ENCODE results near the gene BRMS1L.
"Not testable (repeated sequence)": the region's sequence is repeated elsewhere in the genome, so short reads cannot be mapped to it uniquely, and the experiment has no call there.

The BRMS1L gene

DNA sequence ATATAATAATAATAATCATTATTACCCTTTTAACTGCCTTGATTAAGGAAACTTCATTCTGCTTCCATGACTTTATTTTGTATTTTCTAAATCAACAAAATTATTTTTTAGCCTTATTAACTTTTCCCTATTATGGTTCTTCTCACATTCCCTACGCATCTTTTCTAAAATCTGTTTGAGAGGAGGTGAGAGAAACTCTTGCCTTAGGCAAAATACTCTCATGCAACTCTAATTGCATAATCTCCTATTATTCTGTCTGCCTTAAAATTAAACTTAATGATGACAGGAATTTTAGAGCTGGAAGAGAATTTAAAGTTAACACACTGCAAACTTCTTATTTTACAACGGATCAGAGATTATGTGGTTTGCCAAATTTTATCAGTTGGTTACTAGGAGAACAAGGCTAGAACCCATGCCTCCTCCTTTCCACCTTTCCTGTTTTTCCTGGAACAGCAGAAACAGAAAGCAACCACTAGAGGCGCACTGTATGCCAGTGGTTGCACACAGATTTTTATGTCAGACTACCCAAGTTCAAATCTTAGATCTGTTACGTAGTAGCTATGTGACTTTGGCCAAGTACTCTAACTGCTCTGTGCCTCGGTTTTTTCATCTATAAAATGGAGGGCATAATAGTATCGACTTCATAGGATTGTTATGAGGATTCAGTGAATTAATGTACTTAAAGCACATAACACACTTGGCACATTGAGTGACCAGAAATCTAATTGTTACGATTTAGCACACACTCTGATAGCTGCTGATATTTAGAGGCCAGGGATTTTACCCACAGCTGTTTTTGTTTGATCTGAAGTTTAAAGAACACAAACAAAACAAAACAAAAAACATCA lies 4.3 kb upstream of the BRMS1L start:
- DNase-seq, result no peak

- no peak for DNase-seq
Measured at GRCh38 chr14:35822501-35822900, 3.6 kb upstream of the BRMS1L start.

DNA sequence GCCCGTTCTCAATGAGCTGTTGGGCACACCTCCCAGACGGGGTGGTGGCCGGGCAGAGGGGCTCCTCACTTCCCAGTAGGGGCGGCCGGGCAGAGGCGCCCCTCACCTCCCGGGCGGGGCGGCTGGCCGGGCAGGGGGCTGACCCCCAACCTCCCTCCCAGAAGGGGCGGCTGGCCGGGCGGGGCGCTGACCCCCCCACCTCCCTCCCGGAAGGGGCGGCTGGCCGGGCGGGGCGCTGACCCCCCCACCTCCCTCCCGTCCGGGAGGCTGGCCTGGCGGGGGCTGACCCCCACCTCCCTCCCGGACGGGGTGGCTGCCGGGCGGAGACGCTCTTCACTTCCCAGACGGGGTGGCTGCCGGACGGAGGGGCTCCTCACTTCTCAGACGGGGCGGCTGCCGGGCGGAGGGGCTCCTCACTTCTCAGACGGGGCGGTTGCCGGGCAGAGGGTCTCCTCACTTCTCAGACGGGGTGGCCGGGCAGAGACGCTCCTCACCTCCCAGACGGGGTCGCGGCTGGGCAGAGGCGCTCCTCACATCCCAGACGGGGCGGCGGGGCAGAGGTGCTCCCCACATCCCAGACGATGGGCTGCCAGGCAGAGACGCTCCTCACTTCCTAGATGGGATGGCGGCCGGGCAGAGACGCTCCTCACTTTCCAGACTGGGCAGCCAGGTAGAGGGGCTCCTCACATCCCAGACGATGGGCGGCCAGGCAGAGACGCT lies 1.5 kb upstream of the BRMS1L start:
- not testable (repeated sequence) for DNase-seq

DNA sequence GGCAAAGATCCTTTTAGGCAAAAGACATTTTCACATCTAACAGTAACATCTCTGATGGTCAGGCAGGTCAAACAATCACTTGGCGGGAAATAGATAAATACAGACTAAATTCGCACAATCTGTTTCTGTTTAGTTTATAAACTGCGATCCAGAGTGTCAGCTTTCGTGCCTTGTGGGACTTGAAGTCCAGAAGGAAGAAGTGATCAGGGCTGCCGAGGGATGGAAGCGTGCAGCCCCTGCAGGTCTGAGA lies 245 bp upstream of the BRMS1L start:
- DNase-seq, result no peak

DNA sequence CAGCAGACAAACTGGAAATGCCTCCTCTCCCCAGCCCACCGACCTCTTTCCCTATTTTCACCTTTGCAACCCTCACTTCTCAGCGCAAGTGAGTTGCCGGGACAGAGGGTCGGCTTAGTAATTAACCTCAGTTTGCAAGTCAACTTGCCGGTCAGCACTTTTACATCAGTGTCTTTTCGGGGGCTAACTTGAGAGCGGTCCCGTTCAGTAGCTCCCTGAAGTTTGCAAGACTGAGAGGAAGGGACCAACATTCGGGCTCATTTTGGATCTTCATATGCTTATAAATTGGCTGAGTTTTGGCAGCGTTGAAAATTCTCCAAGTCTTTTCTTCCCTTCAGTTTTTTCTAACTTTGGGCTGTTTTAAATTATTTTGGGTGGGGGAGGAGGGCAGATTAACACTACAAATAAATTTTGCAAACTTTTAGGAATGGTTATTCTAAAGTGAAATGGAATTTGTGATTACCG lies 846 bp downstream of the BRMS1L start:
- no peak for DNase-seq

GRCh38 chr14:35827678-35828472 lies 1.7 kb downstream of the BRMS1L start:
- DNase-seq, result no peak

GRCh38 chr14:35829449-35829848 lies 3.3 kb downstream of the BRMS1L start:
- DNase-seq, result no peak

DNA sequence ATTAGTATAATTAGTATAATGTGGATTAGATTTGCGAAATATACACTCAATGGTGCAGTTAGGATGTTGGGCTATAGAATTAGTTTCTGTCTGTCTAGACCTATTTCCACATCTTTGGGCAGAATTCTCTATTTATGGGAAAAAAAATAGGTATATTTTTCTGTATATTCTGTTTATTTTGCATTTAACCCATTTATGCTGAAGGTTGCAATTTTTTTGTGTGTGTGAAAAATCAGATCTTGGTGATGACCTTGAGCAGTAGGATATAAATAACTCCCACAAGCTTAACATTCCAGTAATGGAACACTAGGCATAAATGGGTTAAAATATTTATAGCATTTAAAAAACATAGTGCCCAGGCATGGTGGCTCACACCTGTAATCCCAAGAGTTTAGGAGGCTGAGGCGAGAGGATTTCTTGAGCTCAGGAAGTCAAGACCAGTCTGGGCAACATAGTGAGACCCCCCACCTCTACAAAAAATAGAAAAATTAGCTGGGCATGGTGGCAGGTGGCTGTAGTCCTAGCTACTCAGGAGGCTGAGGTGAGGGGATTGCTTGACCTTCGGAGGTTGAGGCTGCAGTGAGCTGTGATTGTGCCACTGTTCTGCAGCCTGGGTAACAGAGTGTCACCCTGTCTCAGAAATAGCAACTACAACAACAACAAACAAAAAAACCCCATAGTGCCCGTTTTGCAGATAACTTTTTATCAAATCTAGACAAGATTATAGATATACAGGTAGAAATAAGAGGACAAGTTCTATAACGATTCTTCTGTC lies 9.3 kb downstream of the BRMS1L start:
- DNase-seq, result no peak

- not testable (repeated sequence) for DNase-seq
Measured at GRCh38 chr14:35841704-35842103, 15.6 kb downstream of the BRMS1L start.

DNA sequence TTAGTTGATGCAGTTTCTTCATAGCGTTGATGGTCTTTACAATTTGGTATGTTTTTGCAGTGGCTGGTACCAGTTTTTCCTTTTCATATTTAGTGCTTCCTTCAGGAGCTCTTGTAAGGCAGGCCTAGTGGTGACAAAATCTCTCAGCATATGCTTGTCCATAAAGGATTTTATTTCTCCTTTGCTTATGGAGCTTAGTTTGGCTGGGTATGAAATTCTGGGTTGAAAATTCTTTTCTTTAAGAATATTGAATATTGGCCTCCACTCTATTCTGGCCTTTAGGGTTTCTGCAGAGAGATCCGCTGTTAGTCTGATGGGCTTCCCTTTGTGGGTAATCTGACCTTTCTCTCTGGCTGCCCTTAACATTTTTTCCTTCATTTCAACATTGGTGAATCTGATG lies 16.1 kb downstream of the BRMS1L start:
- not testable (repeated sequence) for DNase-seq

GRCh38 chr14:35844494-35844893 lies 18.4 kb downstream of the BRMS1L start:
- DNase-seq, result no peak

- DNase-seq, result no peak
Measured at GRCh38 chr14:35847636-35848035, 21.5 kb downstream of the BRMS1L start.

DNA sequence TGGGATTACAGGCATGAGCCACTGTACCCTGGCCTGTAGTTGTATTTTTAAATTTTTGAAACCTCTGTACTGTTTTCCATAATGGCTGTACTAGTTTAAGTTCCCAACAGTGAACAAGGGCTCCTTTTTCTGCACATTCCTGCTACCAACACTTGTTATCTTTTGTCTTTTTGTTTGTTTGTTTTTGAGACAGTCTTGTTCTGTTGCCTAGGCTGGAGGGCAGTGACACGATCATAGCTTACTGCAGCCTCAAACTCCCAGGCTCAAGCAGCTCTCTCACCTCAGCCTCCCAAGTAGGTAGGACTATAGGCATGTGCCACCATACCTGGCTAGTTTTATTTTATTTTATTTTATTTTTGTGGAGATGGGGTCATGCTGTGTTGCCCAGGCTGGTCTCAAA lies 23.0 kb downstream of the BRMS1L start:
- no peak for DNase-seq

DNA sequence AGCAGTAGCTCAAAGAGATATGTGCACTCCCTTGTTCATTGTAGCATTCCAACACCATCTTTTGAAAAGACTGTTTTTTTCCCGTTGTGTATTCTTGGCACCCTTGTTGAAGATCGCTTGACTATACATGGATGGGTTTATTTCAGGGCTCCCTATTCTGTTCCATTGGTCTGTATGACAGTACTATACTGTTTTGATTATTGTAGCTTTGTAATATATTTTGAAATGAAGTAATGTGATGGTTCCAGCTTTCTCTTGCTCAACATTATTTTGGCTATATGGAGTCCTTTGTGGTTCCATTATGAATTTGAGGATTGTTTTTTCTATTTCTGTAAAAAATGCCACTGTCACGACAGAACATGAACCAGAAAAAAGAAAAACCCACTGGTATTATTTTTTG lies 25.7 kb downstream of the BRMS1L start:
- DNase-seq, result no peak

DNA sequence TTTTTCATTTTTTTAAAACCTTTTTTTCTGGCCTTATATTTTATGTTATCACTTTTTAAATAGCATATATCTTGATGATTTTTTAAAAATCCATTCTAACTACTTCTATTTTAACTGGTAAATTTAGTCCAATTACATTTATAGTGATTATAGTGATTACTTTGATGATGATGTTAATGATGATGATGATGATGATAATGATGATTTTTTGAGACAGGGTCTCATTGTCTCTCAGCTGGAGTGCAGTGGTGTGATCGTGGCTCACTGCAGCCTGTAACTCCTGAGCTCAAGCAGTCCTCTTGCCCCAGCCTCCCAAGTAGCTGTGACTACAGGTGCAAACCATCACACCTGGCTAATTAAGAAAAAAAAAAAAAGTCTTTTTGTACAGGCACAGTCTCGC lies 27.1 kb downstream of the BRMS1L start:
- DNase-seq, result no peak

- DNase-seq, result no peak
Measured at GRCh38 chr14:35854696-35855270, 28.6 kb downstream of the BRMS1L start.

DNA sequence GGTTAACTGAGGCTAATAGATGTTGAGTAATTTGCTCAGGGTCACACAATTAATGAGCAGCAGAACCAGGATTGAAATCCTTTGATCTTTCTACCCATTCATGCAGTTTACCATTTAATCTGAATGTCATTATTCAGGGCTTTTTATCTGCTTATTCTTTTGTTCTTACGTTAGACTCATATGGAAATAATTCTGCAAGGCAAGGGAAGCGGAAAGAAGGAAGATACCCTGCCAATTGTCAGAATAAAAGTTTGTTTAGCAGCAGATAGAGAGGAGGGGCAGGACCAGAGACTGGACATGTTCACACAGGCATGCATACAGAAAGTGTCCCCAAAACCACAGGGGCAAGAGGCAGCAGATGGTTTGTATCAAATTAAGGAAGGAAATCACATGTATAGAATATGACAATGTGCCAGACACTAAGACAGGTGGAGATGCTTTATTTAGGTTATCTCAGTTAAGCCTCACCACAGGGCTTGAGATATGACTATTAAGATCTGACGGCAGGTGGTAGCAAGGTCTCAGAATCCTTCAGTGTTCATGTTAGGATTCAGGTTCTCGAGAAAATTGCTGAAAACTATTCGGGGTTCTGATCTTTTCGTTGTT lies 29.8 kb downstream of the BRMS1L start:
- no peak for DNase-seq

DNA sequence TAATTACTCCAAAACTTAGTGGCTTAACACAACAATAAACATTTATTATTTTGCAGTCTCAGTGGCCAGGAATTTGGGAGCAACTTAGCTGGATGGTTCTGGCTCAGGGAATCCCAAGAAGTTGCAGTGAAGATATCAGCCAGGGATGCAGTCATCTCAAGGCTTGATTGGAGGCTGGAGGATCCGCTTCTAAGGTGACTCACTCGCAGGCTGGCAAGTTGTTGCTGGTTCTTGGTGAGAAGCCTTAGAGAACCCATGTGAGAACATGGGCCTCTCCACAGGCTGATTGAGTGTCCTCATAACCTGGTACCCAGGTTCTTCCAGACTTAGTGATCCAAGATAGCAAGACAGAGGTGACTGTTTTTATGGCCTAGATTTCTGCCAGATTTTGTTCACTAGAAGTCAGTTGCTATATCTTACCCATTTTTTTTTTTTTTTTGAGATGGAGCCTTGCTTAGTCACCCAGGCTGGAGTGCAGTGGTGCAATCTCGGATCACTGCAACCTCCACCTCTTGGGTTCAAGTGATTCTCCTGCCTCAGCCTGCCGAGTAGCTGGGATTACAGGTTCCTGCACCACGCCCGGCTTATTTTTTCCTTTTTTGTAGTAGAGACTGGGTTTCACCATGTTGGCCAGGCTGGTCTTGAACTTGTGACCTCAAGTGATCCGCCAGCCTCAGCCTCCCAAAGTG lies 32.5 kb downstream of the BRMS1L start:
- no peak for DNase-seq

DNA sequence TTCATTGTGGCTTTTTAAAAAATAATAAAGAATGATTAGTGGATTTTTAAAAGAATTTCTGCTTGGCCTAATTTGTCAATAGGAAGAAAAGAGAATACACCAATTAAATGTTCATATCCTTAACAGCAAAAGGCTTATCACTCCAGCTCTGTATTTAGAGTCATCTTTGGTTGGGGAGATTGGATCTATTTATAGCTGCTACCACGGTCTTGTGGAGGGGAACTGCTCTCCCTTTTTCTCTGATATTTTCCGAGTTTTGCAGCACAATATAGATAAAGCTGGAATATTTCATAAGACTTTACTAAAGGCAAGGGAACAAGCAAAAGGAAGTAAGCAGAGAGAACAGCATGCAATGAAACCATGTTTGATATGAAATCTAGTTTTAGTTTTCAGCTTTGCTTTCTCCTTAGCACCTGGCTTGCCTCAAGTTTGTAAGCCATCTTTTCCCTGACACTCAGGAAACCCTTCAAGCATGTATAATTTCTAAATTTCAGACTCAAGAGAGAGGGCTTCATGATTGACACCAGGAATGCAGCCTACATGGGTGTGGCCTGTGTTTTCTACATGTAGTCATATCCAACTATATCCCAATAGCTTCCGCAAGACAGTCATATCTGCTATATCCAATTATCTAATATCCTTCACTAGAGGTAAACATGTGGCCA lies 35.2 kb downstream of the BRMS1L start:
- no peak for DNase-seq

- DNase-seq, result no peak
Measured at GRCh38 chr14:35865611-35866324, 39.6 kb downstream of the BRMS1L start.

Measured in right hindlimb (tissue), 1 donor.